ENCODE data around the gene MARCHF10.

GRCh38 chr17:62717589-62717855 lies 90.6 kb downstream of the MARCHF10 start:
- TF ChIP-seq POLR2A (conservative IDR thresholded peaks at IDR 0.05): no peak
- no peak for TF ChIP-seq KLF16 (IDR thresholded peaks at IDR 0.05)
- no peak for TF ChIP-seq TBP (optimal IDR thresholded peaks at IDR 0.05; ENCODE audit: low read depth, low read length)
- no peak for TF ChIP-seq MAZ (CRISPR knock-in tag; conservative IDR thresholded peaks at IDR 0.05 in 1 of 2, IDR thresholded peaks at IDR 0.05 in 1 of 2)
- TF ChIP-seq HNRNPUL1 (IDR thresholded peaks at IDR 0.05; ENCODE audit: low read length): no peak
- no peak for TF ChIP-seq JUND (IDR thresholded peaks at IDR 0.05; ENCODE audit: borderline replicate concordance, low read depth, low read length)
- no peak for TF ChIP-seq JUND (tag; IDR thresholded peaks at IDR 0.05; ENCODE audit: borderline replicate concordance, low read depth, low read length)
- TF ChIP-seq TCF7L2 (IDR thresholded peaks at IDR 0.05; ENCODE audit: low read depth, low read length): no peak
- TF ChIP-seq RFX1 (IDR thresholded peaks at IDR 0.05): no peak
- TF ChIP-seq RAD21 (CRISPR knock-in tag; conservative IDR thresholded peaks at IDR 0.05 in 1 of 2, IDR thresholded peaks at IDR 0.05 in 1 of 2): no peak

Measured in K562 (cell line).